ENCODE measurements around the gene ERCC8. TPM values are rescaled to one million over a fixed set of nuclear protein-coding genes. Genes with fewer than 3 reads are reported as not detected.

Gene ERCC8
- total and polyA plus RNA-seq, 9 of the 15 experiments (the other 6 are each of a cell fraction or from before 2014, with no cell fraction given), result 10.1 to 41.8 (median 24.4) TPM

GRCh38 chr5:60843936-60844905 lies 100.6 kb downstream of the ERCC8 start, which contains the start of gene ELOVL7 (continued):
- TF ChIP-seq, protein P1, sequence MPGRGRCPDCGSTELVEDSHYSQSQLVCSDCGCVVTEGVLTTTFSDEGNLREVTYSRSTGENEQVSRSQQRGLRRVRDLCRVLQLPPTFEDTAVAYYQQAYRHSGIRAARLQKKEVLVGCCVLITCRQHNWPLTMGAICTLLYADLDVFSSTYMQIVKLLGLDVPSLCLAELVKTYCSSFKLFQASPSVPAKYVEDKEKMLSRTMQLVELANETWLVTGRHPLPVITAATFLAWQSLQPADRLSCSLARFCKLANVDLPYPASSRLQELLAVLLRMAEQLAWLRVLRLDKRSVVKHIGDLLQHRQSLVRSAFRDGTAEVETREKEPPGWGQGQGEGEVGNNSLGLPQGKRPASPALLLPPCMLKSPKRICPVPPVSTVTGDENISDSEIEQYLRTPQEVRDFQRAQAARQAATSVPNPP (IDR thresholded peaks at IDR 0.05; ENCODE audit: borderline replicate concordance, insufficient read depth, insufficient read length), result no peak
- TF ChIP-seq SIN3B (IDR thresholded peaks at IDR 0.05; ENCODE audit: low read depth), result peak; percentile 31; the same call in 1 of the 2 replicates
- TF ChIP-seq CTBP1 (IDR thresholded peaks at IDR 0.05; ENCODE audit: borderline replicate concordance), result peak; percentile 83
- TF ChIP-seq ZBTB1 (CRISPR knock-in tag; IDR thresholded peaks at IDR 0.05; ENCODE audit: borderline replicate concordance, low read depth), result 0 out of 2 replicates have a peak, but pooled peaks have one; percentile 75
- peak; percentile 28 to 69 (median 59); a peak in 4 of 6 replicates for TF ChIP-seq CTCF (IDR thresholded peaks at IDR 0.05 in 2 of 3, conservative IDR thresholded peaks at IDR 0.05 in 1 of 3; ENCODE audit: insufficient read depth in 2 of 3, low read depth in 1 of 3, low read length in 3 of 3)
- no peak for TF ChIP-seq MBD1 (CRISPR knock-in tag; IDR thresholded peaks at IDR 0.05)
- TF ChIP-seq ZNF586 (CRISPR knock-in tag; conservative IDR thresholded peaks at IDR 0.05), result no peak
- TF ChIP-seq YY1 (IDR thresholded peaks at IDR 0.05; ENCODE audit: borderline replicate concordance in 1 of 3, control insufficient read depth in 1 of 3, extremely low read depth in 1 of 3, insufficient read depth in 3 of 3, insufficient read length in 1 of 3, insufficient replicate concordance in 2 of 3, low read depth in 1 of 3, low read length in 2 of 3), result peak in 2 of 3 experiments; percentile 26 to 33
- peak; percentile 41 to 53; a peak in 2 of 4 replicates for TF ChIP-seq NRF1 (conservative IDR thresholded peaks at IDR 0.05 in 1 of 2, IDR thresholded peaks at IDR 0.05 in 1 of 2)
- 0 out of 2 replicates have a peak, but pooled peaks have one; percentile 14 for TF ChIP-seq USF2 (CRISPR knock-in tag; IDR thresholded peaks at IDR 0.05)
- TF ChIP-seq CCNT2 (IDR thresholded peaks at IDR 0.05; ENCODE audit: borderline replicate concordance, extremely low read depth, insufficient read length, low read depth, low read length), result peak; percentile 67
- TF ChIP-seq CTCFL (IDR thresholded peaks at IDR 0.05; ENCODE audit: borderline replicate concordance, insufficient read depth, low read depth, low read length, poor library complexity, severe bottlenecking), result peak; percentile 6

All from K562 (cell line).